CD4-positive, alpha-beta T cell (primary cell): Measurements from ENCODE around the gene ACVR1. TPM values are rescaled to one million over a fixed set of nuclear protein-coding genes. Genes with fewer than 3 reads are reported as not detected.
"Not testable (repeated sequence)": the region's sequence is repeated elsewhere in the genome, so short reads cannot be mapped to it uniquely, and the experiment has no call there.

Experiments used
- ATAC-seq: fragments of 200-7000 bp; cut with Tn5 transposase; one replicate; pipeline ENCODE4 v1.10.0; 2022; ENCODE audit warnings: mild to moderate bottlenecking; ENCODE audit not compliant: poor library complexity
- CTCF ChIA-PET: fragments of 350-600 bp; sonication (Branson Sonifier 250); formaldehyde crosslinking; loops from one replicate; lab custom pipeline; 2021; ENCODE audit warnings: antibody characterized with exemption, inconsistent platforms; lab: Charles Lee
- POLR2A ChIA-PET: fragments of 350-600 bp; sonication (Branson Sonifier 250); formaldehyde crosslinking; loops from one replicate; lab custom pipeline; 2021; ENCODE audit warnings: antibody characterized with exemption, inconsistent platforms; lab: Charles Lee
- DNase-seq, 14 experiments: peaks; one replicate each; pipeline ENCODE4 v3.0.0-alpha.2; 2013 to 2020; ENCODE audit warnings: mixed read lengths in 2 of 14
- H3K27ac ChIP-seq, 2 donors: one replicate each; pipeline versions ENCODE4 v1.5.1 to v1.7.0; 2013; ENCODE audit warnings: low read length in 2 of 2, low read depth in 1 of 2, mild to moderate bottlenecking in 1 of 2
- H3K27me3 ChIP-seq, 2 experiments: 1 replicate in 1 of 2; 2 replicates in 1 of 2; pipeline versions ENCODE4 v1.6.1 to v1.7.0; 2013; ENCODE audit warnings: low read length in 2 of 2, control low read depth in 1 of 2, mild to moderate bottlenecking in 1 of 2, moderate library complexity in 1 of 2; ENCODE audit not compliant: insufficient read depth in 2 of 2, control insufficient read depth in 1 of 2
- H3K36me3 ChIP-seq: one replicate; pipeline ENCODE4 v1.6.1; 2013; ENCODE audit warnings: low read length, control low read depth; ENCODE audit not compliant: insufficient read depth
- H3K4me1 ChIP-seq: one replicate; pipeline ENCODE4 v1.6.1; 2013; ENCODE audit warnings: low read length, control low read depth; ENCODE audit not compliant: insufficient read depth
- H3K4me3 ChIP-seq: one replicate; pipeline ENCODE4 v1.5.1; 2013; ENCODE audit warnings: mild to moderate bottlenecking, low read length, moderate library complexity
- H3K9me3 ChIP-seq, 2 experiments: 1 replicate in 1 of 2; 2 replicates in 1 of 2; pipeline versions ENCODE4 v1.6.1 to v1.7.0; 2013; ENCODE audit warnings: low read length in 2 of 2, mild to moderate bottlenecking in 2 of 2, control low read depth in 1 of 2, moderate library complexity in 1 of 2; ENCODE audit not compliant: control insufficient read depth in 1 of 2, insufficient read depth in 1 of 2
- H3K27ac Mint-ChIP-seq: one replicate; pipeline ENCODE4 v1.8.0; 2020; ENCODE audit warnings: mixed read lengths
- H3K27me3 Mint-ChIP-seq: one replicate; pipeline ENCODE4 v1.8.0; 2021; ENCODE audit warnings: mixed read lengths
- H3K36me3 Mint-ChIP-seq: one replicate; pipeline ENCODE4 v1.8.0; 2021; ENCODE audit warnings: low read depth, mixed read lengths
- H3K4me1 Mint-ChIP-seq: one replicate; pipeline ENCODE4 v1.8.0; 2021; ENCODE audit warnings: low read depth, mixed read lengths
- H3K4me3 Mint-ChIP-seq: one replicate; pipeline ENCODE4 v1.8.0; 2020; ENCODE audit warnings: mild to moderate bottlenecking, mixed read lengths
- H3K9me3 Mint-ChIP-seq: one replicate; pipeline ENCODE4 v1.8.0; 2020; ENCODE audit warnings: mixed read lengths
- CTCF ChIP-seq: fragments of 200-600 bp; IDR thresholded peaks from one replicate; pipeline ENCODE4 v1.8.0; 2022; ENCODE audit warnings: antibody characterized with exemption, mild to moderate bottlenecking
- intact Hi-C, 2 experiments: fragments of 100-400 bp; cut with DNase I in 1 of 2; cut with micrococcal nuclease in 1 of 2; formaldehyde crosslinking; loops; one replicate each; pipeline versions ENCODE4 v1.15.1 to v1.9.0; 2023 to 2025; cut with DNase I, micrococcal nuclease
- total RNA-seq, 174 experiments: library from RNA in 2 of 174; stranded (reverse) in 2 of 174; gene quantifications; one replicate each; pipeline ENCODE4 v1.2.3 and lab custom pipeline; 2021 to 2026

Gene ACVR1
- total RNA-seq, 2 experiments from 2014 or later = 14.3 to 16.7 TPM

- Mint-ChIP-seq H3K27me3 (no peaks in the 10 kb centered on the region), H3K36me3 (peaks cover 88% of the 10 kb centered on the region), H3K4me3 (no peak overlapping the region), H3K4me1 (no peaks in the 10 kb centered on the region), H3K9me3 (peaks cover 16% of the 10 kb centered on the region), H3K27ac (no peak overlapping the region)
- Histone ChIP-seq H3K36me3 (peaks cover 2% of the 10 kb centered on the region), H3K4me3 (no peak overlapping the region), H3K27ac (no peak overlapping the region), H3K27me3 (no peaks in the 10 kb centered on the region), H3K4me1 (no peaks in the 10 kb centered on the region), H3K9me3 (peaks cover 8 to 27% of the 10 kb centered on the region in 2 experiments)
- no peak for DNase-seq
- intact Hi-C loops = no loop called here
- no peak for TF ChIP-seq CTCF
- ATAC-seq = no peak
- POLR2A ChIA-PET = no interaction called here
- CTCF ChIA-PET = no interaction called here
These were observed 150.3 kb downstream of the ACVR1 start for GRCh38 chr2:157725846-157726245.

GRCh38 chr2:157722580-157723234 is 153.4 kb downstream of the ACVR1 start:
- H3K27me3 ChIP-seq = no peaks in the 10 kb centered on the region
- H3K36me3 ChIP-seq = peaks cover 2% of the 10 kb centered on the region
- Mint-ChIP-seq H3K9me3 (peaks cover 17% of the 10 kb centered on the region), H3K4me1 (no peaks in the 10 kb centered on the region), H3K27me3 (no peaks in the 10 kb centered on the region), H3K4me3 (no peak overlapping the region), H3K36me3 (peaks cover 78% of the 10 kb centered on the region), H3K27ac (no peak overlapping the region)
- H3K9me3 ChIP-seq = peaks cover 14 to 27% of the 10 kb centered on the region in 2 experiments
- H3K27ac ChIP-seq = no peak overlapping the region
- intact Hi-C loops = no loop called here
- POLR2A ChIA-PET = no interaction called here
- H3K4me1 ChIP-seq = no peaks in the 10 kb centered on the region
- ATAC-seq = no peak
- DNase-seq = peak in 1 of 14 experiments; percentile 3
- TF ChIP-seq CTCF = no peak
- H3K4me3 ChIP-seq = no peak overlapping the region
- CTCF ChIA-PET = no interaction called here

GRCh38 chr2:157720504-157720903 is 155.6 kb downstream of the ACVR1 start:
- ATAC-seq (no peak), DNase-seq (no peak)
- Histone ChIP-seq H3K27ac (no peak overlapping the region), H3K4me3 (no peak overlapping the region), H3K36me3 (peaks cover 2% of the 10 kb centered on the region), H3K27me3 (no peaks in the 10 kb centered on the region), H3K9me3 (peaks cover 18 to 27% of the 10 kb centered on the region in 2 experiments), H3K4me1 (no peaks in the 10 kb centered on the region)
- ChIA-PET CTCF (no interaction called here), POLR2A (no interaction called here)
- no peak overlapping the region for H3K27ac Mint-ChIP-seq
- peaks cover 17% of the 10 kb centered on the region for H3K9me3 Mint-ChIP-seq
- H3K27me3 Mint-ChIP-seq = no peaks in the 10 kb centered on the region
- H3K36me3 Mint-ChIP-seq = peaks cover 66% of the 10 kb centered on the region
- H3K4me1 Mint-ChIP-seq = no peaks in the 10 kb centered on the region
- H3K4me3 Mint-ChIP-seq = no peak overlapping the region
- TF ChIP-seq CTCF = no peak
- intact Hi-C loops = no loop called here

GRCh38 chr2:157704653-157705052 is 171.5 kb downstream of the ACVR1 start:
- H3K4me3 ChIP-seq, H3K4me1 Mint-ChIP-seq, CTCF ChIA-PET, H3K27me3 ChIP-seq, DNase-seq, H3K27ac Mint-ChIP-seq, ATAC-seq, intact Hi-C loops, H3K27me3 Mint-ChIP-seq, H3K4me1 ChIP-seq, POLR2A ChIA-PET, H3K4me3 Mint-ChIP-seq, H3K27ac ChIP-seq, H3K36me3 ChIP-seq: not testable (repeated sequence)
- H3K36me3 Mint-ChIP-seq = peaks cover 37% of the 10 kb centered on the region
- peaks cover 22% of the 10 kb centered on the region for H3K9me3 Mint-ChIP-seq
- peaks cover 9 to 15% of the 10 kb centered on the region in 2 experiments for H3K9me3 ChIP-seq

GRCh38 chr2:157704148-157704547 is 172.0 kb downstream of the ACVR1 start:
- Mint-ChIP-seq H3K36me3 (peaks cover 35% of the 10 kb centered on the region), H3K9me3 (peaks cover 18% of the 10 kb centered on the region)
- ATAC-seq, H3K4me3 ChIP-seq, H3K4me1 Mint-ChIP-seq, H3K27me3 Mint-ChIP-seq, H3K4me3 Mint-ChIP-seq, DNase-seq, H3K4me1 ChIP-seq, POLR2A ChIA-PET, intact Hi-C loops, H3K27ac Mint-ChIP-seq, H3K27ac ChIP-seq, H3K27me3 ChIP-seq, H3K36me3 ChIP-seq, CTCF ChIA-PET: not testable (repeated sequence)
- H3K9me3 ChIP-seq = peaks cover 9 to 20% of the 10 kb centered on the region in 2 experiments
